ENCODE data around the gene DESI1.
"Not testable (repeated sequence)": the region's sequence is repeated elsewhere in the genome, so short reads cannot be mapped to it uniquely, and the experiment has no call there.

Gene DESI1

DNA sequence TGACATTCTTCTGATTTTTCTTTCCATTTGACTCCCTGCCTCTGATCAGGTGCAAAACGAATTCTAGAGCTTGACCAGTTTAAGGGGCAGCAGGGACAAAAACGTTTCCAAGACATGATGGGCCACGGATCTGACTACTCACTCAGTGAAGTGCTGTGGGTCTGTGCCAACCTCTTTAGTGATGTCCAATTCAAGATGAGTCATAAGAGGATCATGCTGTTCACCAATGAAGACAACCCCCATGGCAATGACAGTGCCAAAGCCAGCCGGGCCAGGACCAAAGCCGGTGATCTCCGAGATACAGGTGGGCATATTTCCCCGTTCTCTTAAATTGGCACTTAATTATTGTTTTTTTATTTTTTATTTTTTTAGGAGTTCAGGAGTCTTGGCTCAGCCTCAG, 15.6 kb upstream of the DESI1 start:
- peak; percentile 69 for DNase-seq (ENCODE audit: low spot score)
- no peak overlapping the region for H3K4me3 ChIP-seq
- TF ChIP-seq, protein P1, sequence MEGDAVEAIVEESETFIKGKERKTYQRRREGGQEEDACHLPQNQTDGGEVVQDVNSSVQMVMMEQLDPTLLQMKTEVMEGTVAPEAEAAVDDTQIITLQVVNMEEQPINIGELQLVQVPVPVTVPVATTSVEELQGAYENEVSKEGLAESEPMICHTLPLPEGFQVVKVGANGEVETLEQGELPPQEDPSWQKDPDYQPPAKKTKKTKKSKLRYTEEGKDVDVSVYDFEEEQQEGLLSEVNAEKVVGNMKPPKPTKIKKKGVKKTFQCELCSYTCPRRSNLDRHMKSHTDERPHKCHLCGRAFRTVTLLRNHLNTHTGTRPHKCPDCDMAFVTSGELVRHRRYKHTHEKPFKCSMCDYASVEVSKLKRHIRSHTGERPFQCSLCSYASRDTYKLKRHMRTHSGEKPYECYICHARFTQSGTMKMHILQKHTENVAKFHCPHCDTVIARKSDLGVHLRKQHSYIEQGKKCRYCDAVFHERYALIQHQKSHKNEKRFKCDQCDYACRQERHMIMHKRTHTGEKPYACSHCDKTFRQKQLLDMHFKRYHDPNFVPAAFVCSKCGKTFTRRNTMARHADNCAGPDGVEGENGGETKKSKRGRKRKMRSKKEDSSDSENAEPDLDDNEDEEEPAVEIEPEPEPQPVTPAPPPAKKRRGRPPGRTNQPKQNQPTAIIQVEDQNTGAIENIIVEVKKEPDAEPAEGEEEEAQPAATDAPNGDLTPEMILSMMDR (IDR thresholded peaks at IDR 0.05): no peak
- H3K27ac ChIP-seq: no peak overlapping the region

GRCh38 chr22:41634610-41635009, 13.8 kb upstream of the DESI1 start:
- not testable (repeated sequence) for H3K27ac ChIP-seq, H3K4me3 ChIP-seq
- peak; percentile 50 for DNase-seq (ENCODE audit: low spot score)

DNA sequence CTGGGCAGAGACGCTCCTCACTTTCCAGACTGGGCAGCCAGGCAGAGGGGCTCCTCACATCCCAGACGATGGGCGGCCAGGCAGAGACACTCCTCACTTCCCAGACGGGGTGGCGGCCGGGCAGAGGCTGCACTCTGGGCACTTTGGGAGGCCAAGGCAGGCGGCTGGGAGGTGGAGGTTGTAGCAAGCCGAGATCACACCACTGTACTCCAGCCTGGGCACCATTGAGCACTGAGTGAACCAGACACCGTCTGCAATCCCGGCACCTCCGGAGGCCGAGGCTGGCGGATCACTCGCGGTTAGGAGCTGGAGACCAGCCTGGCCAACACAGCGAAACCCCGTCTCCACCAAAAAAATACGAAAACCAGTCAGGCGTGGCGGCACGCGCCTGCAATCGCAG, 10.8 kb upstream of the DESI1 start:
- DNase-seq (ENCODE audit: low spot score); H3K4me3 ChIP-seq; H3K27ac ChIP-seq: not testable (repeated sequence)

- DNase-seq (ENCODE audit: low spot score): peak; percentile 43
- not testable (repeated sequence) for H3K4me3 ChIP-seq, H3K27ac ChIP-seq
Observed at GRCh38 chr22:41631115-41631514, 10.3 kb upstream of the DESI1 start.

- Histone ChIP-seq H3K27ac (no peak overlapping the region), H3K4me3 (no peak overlapping the region)
- no peak for DNase-seq (ENCODE audit: low spot score)
- TF ChIP-seq, protein P1 (IDR thresholded peaks at IDR 0.05): no peak
Observed at GRCh38 chr22:41625577-41625976, 4.7 kb upstream of the DESI1 start.

DNA sequence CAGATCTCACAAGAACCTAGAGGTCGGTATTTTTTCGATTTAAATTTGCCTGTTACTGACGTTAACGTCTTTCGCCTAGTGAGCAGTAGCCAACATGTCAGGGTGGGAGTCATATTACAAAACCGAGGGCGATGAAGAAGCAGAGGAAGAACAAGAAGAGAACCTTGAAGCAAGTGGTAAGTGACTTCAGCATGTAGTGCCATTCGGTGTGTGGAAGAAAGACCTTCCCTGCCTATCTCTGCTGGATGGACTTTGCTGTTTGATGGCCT, 1.0 kb upstream of the DESI1 start:
- peak overlapping the region; percentile 95 to 98 for H3K27ac ChIP-seq
- TF ChIP-seq, protein P1 (IDR thresholded peaks at IDR 0.05): no peak
- no peak for DNase-seq (ENCODE audit: low spot score)
- H3K4me3 ChIP-seq: peak overlapping the region; percentile 95

DNA sequence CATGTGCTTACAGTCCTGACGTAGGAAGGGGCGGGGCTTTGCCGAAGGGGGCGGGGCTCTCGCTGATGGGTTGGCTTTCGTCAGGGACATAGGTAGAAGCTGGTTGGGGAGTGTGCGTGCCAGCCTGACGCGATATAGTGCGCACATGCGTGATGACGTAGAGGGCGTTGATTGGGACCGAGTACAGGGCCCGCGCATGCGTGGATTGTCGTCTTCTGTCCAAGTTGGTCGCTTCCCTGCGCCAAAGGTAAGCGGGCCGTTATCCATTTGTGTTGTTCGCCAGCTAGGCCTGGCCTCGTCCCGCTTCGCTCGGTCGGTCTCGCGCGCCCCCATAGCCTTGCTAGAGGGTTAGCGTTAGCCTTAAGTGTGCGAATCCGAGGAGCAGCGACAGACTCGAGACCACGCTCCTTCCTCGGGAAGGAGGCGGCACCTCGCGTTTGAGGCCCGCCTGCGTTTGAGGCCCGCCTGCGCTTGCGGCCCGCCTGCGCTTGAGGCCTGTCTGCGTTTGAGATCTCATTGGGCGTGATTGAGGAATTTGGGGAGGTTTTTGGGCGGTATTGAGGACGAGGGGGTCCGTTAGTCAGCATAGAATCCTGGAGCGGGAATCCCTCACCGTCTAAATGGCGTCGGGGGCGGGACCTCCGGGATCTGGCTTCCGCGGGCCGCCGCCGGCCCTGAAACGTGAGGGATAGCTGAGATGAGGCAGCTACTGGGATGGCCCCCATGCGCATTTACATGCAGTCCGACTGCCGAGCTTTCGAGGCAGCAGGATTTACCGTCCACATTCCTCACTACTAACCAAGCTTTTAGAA, 462 bp upstream of the DESI1 start, which contains the start of gene XRCC6:
TSS of gene XRCC6 (plus strand) at position 197 of the 812 bp plus-strand sequence. CDS start 710 bp downstream, outside the sequence.
- Histone ChIP-seq H3K27ac (peak within 1 kb of the TSS; percentile 95 to 98), H3K4me3 (peak within 1 kb of the TSS; percentile 95)
- DNase-seq (ENCODE audit: low spot score): peak; percentile 100
- TF ChIP-seq, protein P1 (IDR thresholded peaks at IDR 0.05): no peak

DNA sequence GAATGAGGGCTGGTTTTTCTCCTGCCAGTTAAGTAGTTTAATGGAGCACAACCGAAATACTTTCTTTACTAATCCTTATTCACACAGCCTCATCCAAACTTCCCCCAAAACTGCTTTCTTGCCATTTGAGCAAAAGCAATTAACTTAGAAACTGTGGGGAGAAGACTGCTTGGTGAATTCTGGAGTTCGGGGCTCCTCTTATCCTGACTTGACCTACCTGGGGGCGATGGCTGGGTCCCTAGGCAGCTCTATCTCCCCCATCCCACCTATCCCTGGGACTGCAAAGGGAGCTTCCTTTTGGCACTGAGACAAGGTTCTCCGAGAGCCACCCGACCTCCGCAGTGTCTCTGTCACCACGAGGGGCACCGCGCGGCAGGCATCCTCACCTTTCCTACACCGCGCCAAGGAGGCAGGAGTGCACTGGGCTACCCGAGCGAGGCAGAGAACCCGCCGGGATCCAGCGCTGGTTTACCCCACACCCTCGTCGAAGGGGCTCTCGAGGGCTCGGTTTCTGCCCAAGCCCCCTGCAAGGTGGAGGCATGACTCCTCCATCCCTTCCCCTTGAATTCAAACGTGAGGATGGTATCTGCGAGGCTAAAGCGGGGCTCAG, 759 bp downstream of the DESI1 start:
- DNase-seq (ENCODE audit: low spot score): no peak

More for the DNA sequence above, 759 bp downstream of the DESI1 start:
- TF ChIP-seq, protein P1 (IDR thresholded peaks at IDR 0.05): no peak
- Histone ChIP-seq H3K4me3 (peak overlapping the region; percentile 95), H3K27ac (peak overlapping the region; percentile 95 to 98)

Measured in coronary artery (tissue), 2 donors.